Endothelial cell of umbilical vein (primary cell): Measurements from ENCODE around the gene ATOSA.

ENCODE experiments used
- CTCF ChIP-seq, 2 donors: IDR thresholded peaks; 1 replicate in 1 of 2; 2 replicates in 1 of 2; pipeline ENCODE4 v1.5.1; 2011; ENCODE audit warnings: low read length in 2 of 2, mild to moderate bottlenecking in 2 of 2, moderate library complexity in 2 of 2, control low read depth in 1 of 2, inconsistent platforms in 1 of 2, low read depth in 1 of 2; ENCODE audit not compliant: insufficient read depth in 1 of 2; ENCODE audit errors: extremely low read depth in 1 of 2
- POLR2A ChIP-seq: IDR thresholded peaks from 2 replicates; pipeline ENCODE4 v1.6.1; 2012; ENCODE audit warnings: low read depth, mild to moderate bottlenecking, control low read depth, low read length

GRCh38 chr15:52656412-52656811 is 22.8 kb downstream of the ATOSA start:
- TF ChIP-seq CTCF (IDR thresholded peaks at IDR 0.05; ENCODE audit: extremely low read depth in 1 of 2, insufficient read depth in 1 of 2, low read depth in 1 of 2, low read length in 2 of 2) (no peak), POLR2A (no peak)
